HG03025 (cell line): ENCODE results near the gene CLTCL1.
A peak's percentile ranks its signal among the peaks of the same experiment; 100 is the strongest.
"Not testable (repeated sequence)": the region's sequence is repeated elsewhere in the genome, so short reads cannot be mapped to it uniquely, and the experiment has no call there.

Source experiments
- ATAC-seq: cut with Tn5 transposase; IDR thresholded peaks from one replicate; pipeline ENCODE4 v1.9.1; 2021; ENCODE audit warnings: mild to moderate bottlenecking, moderate library complexity; ENCODE audit not compliant: unreplicated experiment, low FRiP score

The CLTCL1 gene

GRCh38 chr22:19158649-19159048, 132.9 kb downstream of the CLTCL1 start:
- not testable (repeated sequence) for ATAC-seq

DNA sequence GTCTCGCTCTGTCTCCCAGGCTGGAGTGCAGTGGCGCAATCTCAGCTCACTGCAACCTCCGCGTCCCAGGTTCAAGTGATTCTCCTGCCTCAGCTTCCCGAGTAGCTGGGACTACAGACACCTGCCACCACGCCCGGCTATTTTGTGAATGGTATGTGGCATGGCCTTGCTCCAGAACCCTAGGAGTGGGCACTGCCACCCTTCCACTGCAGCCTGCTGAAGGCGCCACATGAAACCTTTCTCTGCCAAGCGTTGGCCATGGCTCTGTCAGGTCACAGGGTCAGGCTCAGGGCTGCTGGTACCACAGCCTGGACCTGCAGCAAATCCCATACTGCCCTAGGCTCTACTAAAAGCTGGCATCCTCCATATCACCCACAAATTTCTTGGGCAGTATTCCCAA, 135.4 kb downstream of the CLTCL1 start:
- ATAC-seq, result not testable (repeated sequence)

- ATAC-seq, result no peak
Measured at GRCh38 chr22:19152942-19153883, 138.3 kb downstream of the CLTCL1 start.

DNA sequence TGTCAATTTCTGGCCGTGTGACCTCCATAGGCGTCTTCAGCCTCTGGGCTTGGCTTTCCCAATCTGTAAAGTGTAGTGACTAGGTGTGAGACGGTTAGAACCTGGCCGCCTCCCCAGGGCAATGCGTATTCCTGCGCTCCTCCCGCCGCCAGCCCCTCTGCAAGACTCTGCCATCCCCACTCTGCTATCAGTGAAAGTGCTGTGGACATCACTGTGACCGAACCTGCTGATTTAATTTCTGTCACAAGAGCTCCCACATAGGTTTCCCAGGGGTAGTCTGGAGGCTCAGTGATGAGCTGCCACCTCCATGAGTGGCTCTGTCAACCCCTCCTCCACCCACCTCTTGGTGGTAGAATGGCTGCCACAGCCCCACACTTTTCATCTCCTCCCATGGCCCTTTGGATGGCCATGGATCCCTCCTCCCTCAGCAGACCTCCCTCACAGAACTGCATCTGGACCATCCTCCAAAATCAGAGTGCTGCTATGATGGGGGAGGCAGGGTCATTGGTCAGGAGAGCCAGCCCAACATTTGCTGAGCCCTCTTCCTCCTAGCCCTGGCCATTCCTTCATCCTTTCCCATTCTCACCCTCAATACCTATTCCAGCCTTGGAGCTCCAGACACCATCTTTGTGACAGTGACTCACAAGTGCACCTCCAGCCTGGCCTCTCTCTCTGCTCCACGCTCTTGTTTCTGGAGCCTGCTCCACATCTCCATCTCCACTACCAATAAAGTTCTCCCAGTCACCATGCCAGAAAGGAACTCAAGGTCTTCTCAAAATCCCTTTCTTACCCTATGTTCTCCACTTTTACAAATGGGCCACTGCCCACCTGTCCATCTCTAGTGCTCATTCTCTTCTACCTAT, 140.0 kb downstream of the CLTCL1 start:
- no peak for ATAC-seq

DNA sequence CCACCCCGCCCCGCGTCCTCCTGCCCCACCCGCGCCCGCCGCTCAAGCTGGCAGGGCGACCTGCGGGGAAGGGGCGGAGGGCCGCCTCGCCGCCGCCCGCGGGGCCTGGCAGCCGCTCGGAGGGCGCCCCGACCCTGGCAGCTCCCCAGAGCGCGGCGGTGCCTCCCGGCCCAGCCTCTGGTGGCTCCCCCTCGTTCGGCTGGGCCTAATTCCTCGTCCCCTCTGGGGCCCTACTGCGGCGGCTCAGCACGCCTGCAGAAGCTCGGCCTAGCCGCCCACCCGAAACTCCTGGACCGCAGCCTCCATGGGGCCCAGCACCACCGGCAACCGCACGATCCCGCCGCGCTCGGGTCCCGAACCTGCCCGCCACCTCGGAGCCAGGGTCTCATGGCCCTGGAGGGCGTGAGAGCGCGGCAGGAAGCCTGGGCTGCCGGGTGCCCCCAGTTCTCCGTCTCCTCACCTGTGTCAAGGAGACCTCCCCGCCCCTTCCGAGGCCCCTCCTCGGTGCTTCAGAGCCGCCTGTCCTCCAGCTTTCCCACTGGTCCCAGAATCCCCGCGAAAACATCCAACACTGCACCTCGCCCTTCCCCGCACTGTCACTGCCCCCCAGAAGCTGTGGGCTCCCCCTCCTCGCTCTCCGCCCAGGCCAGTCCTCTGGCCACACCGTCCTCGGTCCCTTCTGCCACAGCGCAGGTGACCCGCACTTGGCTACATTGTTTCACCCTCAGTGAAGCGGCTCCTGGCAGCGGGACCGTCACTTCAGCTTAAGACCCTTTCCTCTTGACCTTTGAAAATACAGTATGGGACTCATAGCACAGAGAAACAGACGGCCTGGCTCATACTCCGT, 140.8 kb downstream of the CLTCL1 start:
- ATAC-seq, result no peak

DNA sequence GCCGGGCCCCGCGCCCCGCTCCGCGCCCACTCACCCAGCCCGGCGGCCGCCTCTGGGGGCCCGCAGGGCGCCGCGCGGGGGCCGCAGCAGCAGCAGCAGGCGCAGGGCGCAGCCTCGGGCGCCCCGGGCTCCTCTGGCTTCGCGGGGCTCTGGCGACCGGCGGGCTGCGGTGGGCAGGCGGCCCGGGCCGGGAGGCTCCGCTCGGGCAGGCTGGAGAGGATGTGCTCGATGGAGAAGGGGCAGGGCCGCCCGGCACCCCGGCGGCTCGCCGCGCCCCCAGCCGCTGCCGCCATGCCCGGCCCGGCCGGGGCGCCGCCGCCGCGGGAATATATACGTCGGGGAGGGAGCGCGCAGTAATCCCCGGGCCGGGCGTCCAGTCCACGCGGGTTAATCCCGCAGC, 141.5 kb downstream of the CLTCL1 start, which contains the start of gene GSC2:
Gene GSC2 (minus strand): TSS at position 302 of the 400 bp plus-strand sequence. CDS start 9 bp downstream, at position 293.
- no peak for ATAC-seq

- ATAC-seq, result no peak
Measured at GRCh38 chr22:19149047-19149883, 142.3 kb downstream of the CLTCL1 start.

GRCh38 chr22:19148417-19149046, 143.0 kb downstream of the CLTCL1 start:
- ATAC-seq, result no peak

DNA sequence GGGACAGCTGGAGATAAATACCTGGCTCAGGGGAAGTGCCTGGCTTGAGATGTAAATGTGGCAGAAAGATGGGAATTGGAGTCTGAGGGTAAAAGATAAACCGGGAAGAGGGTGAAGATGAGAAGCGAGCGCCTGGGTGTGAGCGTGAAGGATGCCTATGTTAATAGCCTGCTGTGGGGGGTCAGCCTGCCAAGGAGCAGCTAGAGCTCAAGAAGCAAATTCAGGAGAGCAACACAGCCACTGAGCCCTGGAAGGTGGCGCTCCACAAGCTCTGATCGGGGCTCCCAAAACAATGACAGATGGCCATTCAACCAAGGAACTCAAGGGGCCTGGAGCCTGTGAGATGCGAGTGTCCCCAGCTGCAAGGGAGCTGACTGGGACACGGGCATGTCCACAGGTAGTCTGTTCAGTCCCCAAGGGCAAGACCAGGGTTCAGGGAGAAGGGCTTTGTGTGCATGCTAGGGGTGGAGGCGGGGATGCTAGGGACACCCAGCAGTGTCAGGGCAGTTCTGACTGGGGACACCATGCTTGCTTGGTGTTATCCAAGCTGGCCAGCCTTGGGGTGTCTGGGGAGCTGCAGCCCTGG, 144.2 kb downstream of the CLTCL1 start:
- no peak for ATAC-seq

GRCh38 chr22:19146215-19146968, 145.1 kb downstream of the CLTCL1 start:
- no peak for ATAC-seq

DNA sequence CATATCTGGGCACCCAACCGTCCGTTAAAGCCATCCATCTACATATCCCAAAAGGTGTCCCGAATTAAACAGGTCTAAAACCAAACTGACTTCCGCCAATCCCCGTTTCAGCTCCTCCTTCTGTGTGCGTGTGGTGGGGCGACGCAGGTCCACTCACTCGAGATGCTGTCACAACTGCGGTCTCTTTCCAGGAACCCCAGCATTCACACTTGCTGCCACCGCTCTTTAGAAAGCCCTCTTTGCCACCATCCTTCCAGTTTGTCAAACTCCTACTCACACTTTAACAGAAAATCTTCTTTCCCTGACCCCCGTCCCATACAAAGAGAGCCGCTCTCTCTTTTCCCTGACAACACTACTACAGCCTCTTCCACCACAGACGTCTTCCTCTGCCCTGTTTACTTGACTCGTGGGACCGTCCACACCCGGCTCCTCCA, 147.5 kb downstream of the CLTCL1 start:
- peak; percentile 17 for ATAC-seq

DNA sequence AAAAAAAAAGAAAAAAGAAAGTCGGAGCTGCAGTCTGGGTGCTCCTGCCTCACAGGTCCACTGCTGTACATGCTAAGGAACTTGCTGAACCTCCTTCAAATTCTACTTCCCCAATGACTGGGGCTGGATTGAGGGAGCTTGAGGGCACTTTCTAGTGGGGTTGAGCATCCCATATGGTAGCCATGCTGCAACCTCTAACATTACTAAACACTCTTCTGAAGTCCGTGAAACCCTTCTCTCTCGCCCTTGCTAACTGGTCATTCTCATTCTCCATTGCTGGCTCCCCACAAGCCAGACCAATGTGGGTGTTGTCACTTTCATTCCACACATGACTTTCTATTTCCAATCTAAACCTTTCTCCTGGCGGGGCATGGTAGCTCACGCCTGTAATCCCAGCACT, 148.3 kb downstream of the CLTCL1 start:
- ATAC-seq, result no peak

GRCh38 chr22:19142394-19142793, 149.1 kb downstream of the CLTCL1 start:
- ATAC-seq, result no peak

DNA sequence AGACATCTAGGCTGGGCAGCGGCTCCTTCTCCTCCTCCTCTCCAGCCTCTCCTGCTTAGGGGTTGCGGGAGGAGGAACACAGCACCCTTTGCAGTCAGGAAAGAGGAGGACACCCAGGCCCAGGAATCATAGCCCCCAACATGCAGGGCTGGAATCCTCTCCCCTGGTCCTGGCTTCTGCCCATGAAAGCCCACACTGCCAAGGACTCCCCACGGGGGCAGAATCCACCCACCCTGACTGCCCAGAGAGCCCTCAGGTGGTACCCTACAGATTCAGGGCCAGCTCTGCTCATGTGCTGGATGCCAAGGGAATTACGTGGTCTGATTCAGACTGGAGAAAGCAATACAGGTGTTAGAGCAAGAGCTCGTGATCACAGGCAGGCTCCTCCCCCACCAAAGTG, 151.5 kb downstream of the CLTCL1 start:
- ATAC-seq, result no peak

DNA sequence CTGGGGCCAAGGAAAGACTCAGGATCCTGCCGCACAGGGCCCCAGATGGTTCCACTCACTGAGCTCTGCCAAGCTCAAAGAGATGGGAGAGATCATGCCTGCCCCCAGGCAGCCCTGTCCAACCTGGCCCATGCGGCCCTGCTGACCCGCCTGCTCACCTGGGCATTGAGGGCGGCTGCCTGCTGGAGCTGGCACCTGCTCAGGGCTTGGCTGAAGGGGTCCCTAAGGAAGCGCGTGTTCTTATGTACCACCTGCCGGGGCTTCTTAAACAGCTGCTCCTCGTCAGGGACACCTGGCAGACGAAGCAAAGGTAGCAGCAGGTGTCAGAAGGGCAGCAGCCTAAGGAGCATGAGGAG, 152.5 kb downstream of the CLTCL1 start:
- no peak for ATAC-seq

GRCh38 chr22:19138217-19139000, 153.1 kb downstream of the CLTCL1 start:
- ATAC-seq, result no peak
